PC-9 (cell line): ENCODE measurements around the gene MOK.

ENCODE experiments used
- EZH2 ChIP-seq: fragments of 200-600 bp; sonication (generic); IDR thresholded peaks from 2 replicates; pipeline ENCODE4 v1.8.0; 2017; ENCODE audit warnings: antibody characterized with exemption, low read depth
- TF ChIP-seq, protein P1 (sequence below): fragments of 200-600 bp; sonication (generic); conservative IDR thresholded peaks from 2 replicates; pipeline ENCODE4 v1.6.1; 2017; ENCODE audit warnings: mixed run types, antibody characterized with exemption, mild to moderate bottlenecking, moderate library complexity

DNA sequence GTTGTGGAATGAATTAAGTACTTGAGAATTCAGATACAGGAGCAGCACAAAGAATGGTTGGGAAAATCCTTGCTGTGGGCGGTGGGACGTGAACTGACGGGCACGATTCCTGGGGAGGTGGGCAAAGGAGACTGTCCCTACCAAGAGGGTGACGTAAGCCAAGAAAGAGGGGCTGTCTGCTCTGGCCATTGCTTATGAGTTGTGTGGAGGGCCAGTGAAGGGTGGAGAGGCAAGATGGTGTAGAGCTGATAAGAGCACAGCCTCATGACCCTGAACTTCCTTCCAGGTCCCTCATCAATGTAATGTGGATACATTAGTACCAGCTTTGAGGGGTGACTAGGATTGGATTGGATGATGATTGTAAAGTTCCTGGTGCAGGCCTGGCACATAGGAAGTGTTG, 115.1 kb downstream of the MOK start:
- no peak for TF ChIP-seq EZH2
- TF ChIP-seq, protein P1, sequence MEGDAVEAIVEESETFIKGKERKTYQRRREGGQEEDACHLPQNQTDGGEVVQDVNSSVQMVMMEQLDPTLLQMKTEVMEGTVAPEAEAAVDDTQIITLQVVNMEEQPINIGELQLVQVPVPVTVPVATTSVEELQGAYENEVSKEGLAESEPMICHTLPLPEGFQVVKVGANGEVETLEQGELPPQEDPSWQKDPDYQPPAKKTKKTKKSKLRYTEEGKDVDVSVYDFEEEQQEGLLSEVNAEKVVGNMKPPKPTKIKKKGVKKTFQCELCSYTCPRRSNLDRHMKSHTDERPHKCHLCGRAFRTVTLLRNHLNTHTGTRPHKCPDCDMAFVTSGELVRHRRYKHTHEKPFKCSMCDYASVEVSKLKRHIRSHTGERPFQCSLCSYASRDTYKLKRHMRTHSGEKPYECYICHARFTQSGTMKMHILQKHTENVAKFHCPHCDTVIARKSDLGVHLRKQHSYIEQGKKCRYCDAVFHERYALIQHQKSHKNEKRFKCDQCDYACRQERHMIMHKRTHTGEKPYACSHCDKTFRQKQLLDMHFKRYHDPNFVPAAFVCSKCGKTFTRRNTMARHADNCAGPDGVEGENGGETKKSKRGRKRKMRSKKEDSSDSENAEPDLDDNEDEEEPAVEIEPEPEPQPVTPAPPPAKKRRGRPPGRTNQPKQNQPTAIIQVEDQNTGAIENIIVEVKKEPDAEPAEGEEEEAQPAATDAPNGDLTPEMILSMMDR = no peak
